Central memory CD8-positive, alpha-beta T cell (primary cell): ENCODE data around the gene TTYH2.

Experiments
- ATAC-seq: fragments of 150-1000 bp; cut with Tn5 transposase; replicated peaks from 2 replicates; pipeline ENCODE4 v1.10.0; 2022; ENCODE audit warnings: mild to moderate bottlenecking, moderate FRiP score, moderate number of reproducible peaks; ENCODE audit not compliant: poor library complexity, severe bottlenecking; ENCODE audit errors: extremely low read depth
- DNase-seq, 2 donors: peaks; one replicate each; pipeline ENCODE4 v3.0.0; 2021; ENCODE audit warnings: low spot score in 2 of 2
- H3K27ac Mint-ChIP-seq: one replicate; pipeline ENCODE4 v1.8.0; 2022; ENCODE audit warnings: low read depth, mild to moderate bottlenecking, moderate library complexity, mixed read lengths
- H3K27me3 Mint-ChIP-seq: one replicate; pipeline ENCODE4 v1.8.0; 2022; ENCODE audit warnings: mixed read lengths
- H3K36me3 Mint-ChIP-seq: one replicate; pipeline ENCODE4 v1.8.0; 2022; ENCODE audit warnings: mild to moderate bottlenecking, moderate library complexity, mixed read lengths; ENCODE audit not compliant: insufficient read depth
- H3K4me1 Mint-ChIP-seq: one replicate; pipeline ENCODE4 v1.8.0; 2022; ENCODE audit warnings: mixed read lengths
- H3K4me3 Mint-ChIP-seq: one replicate; pipeline ENCODE4 v1.8.0; 2022; ENCODE audit warnings: mild to moderate bottlenecking, moderate library complexity, mixed read lengths
- H3K9me3 Mint-ChIP-seq: one replicate; pipeline ENCODE4 v1.8.0; 2022; ENCODE audit warnings: mixed read lengths

TTYH2 gene, protein sequence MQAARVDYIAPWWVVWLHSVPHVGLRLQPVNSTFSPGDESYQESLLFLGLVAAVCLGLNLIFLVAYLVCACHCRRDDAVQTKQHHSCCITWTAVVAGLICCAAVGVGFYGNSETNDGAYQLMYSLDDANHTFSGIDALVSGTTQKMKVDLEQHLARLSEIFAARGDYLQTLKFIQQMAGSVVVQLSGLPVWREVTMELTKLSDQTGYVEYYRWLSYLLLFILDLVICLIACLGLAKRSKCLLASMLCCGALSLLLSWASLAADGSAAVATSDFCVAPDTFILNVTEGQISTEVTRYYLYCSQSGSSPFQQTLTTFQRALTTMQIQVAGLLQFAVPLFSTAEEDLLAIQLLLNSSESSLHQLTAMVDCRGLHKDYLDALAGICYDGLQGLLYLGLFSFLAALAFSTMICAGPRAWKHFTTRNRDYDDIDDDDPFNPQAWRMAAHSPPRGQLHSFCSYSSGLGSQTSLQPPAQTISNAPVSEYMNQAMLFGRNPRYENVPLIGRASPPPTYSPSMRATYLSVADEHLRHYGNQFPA

DNA sequence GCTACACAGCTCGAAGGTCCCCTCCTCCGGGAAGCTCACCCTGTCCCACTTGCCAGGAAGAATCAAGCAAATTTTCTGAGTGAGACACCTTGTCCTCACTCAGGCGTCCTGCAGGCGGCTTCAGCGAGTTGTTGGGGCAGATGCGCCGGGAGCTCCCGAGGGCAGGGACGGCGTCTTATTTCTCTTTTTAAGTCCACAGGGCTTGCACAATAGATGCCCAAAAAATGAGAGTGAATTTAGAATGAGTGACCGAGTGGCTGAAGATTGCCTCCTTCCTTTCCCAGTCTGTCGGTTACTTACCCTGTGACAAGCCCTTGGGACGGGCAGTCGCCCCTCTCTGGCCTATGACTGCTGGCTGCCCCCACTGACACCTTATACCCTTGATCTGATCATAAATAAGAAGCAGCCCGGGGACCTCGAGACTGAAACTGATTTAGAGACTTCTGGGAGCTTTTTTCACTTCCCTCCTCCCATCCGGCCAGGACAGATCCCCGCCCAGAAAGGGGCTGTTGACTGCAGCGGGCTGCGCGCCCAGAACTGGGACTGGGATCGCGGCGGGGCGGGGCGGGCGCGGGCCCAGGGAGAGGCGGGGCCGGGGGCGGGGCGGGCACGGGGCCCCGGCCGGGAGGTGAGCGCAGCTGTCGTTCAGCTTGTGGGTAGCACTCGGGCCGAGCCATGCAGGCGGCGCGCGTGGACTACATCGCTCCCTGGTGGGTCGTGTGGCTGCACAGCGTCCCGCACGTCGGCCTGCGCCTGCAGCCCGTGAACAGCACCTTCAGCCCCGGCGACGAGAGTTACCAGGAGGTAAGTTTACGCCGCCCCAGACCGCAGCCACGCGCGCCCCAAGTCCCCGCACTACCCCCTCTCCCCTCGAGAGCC lies at the start of gene TTYH2:
TSS of gene TTYH2 (plus strand) at position 659 of the 879 bp plus-strand sequence. CDS start at position 676, 17 bp downstream.
- H3K27ac Mint-ChIP-seq = peak within 1 kb of the TSS; percentile 95
- H3K9me3 Mint-ChIP-seq = no peaks in the 10 kb centered on the region
- peak within 1 kb of the TSS; percentile 87 for H3K4me3 Mint-ChIP-seq
- no peaks in the 10 kb centered on the region for H3K27me3 Mint-ChIP-seq
- H3K36me3 Mint-ChIP-seq = peaks cover 32% of the 10 kb centered on the region
- peaks cover 56% of the 10 kb centered on the region for H3K4me1 Mint-ChIP-seq
- DNase-seq (peak; percentile 42 to 45), ATAC-seq (peak; percentile 67)

DNA sequence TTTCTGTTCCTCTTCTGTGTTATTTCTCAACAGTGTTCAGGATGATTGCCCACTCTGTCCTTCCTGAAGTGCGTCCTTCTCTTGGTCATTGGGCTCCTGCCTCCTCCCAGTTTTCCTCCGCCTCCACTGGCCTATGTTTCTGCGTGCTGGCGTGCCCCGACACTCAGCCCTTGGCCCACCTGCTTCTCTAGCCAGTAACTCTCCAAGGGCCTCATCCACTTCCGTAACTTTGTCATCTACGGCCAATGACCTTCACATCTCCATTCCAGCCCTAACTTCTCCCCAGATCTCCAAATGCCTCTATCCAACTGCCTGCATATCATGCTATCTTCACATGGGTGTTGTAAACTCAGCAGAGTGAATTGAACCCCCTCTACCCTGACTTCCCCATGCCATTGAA lies 49.5 kb upstream of the TTYH2 start:
- Mint-ChIP-seq H3K4me1 (no peaks in the 10 kb centered on the region), H3K27ac (no peak overlapping the region), H3K9me3 (no peaks in the 10 kb centered on the region), H3K27me3 (peaks cover 50% of the 10 kb centered on the region), H3K36me3 (no peaks in the 10 kb centered on the region), H3K4me3 (no peak overlapping the region)
- ATAC-seq = no peak
- DNase-seq = no peak

DNA sequence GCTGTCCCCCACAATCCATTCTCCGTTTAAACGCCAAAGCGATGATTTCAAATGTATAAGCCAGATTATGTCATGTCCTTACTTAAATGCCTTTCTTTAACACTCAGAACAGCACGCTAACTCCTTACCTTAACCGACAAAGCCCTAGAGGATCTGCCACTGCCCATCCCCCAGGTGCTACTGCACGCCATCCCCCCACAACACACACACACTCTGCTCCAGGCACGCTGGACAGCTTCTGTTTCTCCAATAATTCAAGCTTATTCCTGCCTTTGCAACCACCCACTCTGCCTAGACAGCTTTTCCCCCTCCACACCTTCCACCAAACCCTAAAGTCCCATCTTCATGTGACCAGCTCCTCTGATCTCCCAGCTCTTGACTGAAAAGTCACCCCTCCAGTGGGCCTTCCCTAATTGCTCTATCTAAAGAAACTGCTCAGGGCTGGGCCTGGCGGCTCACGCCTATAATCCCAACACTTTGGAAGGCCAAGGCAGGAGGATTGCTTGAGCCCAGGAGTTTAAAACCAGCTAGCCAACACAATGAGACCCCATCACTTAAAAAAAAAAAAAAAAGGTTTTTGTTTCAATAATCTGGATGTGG lies 48.8 kb upstream of the TTYH2 start:
- no peak for DNase-seq
- Mint-ChIP-seq H3K27ac (no peak overlapping the region), H3K27me3 (peaks cover 50% of the 10 kb centered on the region), H3K9me3 (no peaks in the 10 kb centered on the region), H3K4me3 (no peak overlapping the region), H3K4me1 (no peaks in the 10 kb centered on the region), H3K36me3 (no peaks in the 10 kb centered on the region)
- no peak for ATAC-seq

DNA sequence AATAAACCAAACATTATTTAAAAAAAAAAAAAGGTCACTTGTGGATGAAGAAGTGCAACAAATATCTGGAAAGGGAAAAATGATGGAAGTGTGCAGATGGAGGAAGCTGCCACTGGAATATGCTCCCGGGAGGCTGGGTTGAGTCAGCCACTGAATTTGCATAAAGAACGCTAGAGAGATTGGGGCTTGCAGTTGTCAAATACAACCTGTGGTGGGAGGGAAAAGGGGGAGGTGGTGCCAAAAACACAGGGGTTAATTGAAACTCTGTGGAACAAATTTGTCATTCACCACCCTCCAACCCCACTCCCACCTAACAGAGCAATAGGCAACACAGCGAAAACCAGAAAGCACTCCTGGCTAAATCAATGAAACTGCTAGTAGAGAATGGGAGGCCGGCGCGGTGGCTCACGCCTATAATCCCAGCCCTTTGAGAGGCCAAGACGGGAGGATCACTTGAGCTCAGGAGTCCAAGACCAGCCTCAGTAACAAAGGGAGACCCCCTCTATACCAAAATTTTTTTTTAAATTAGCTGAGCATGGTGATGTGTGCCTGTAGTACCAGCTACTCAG lies 47.5 kb upstream of the TTYH2 start:
- Mint-ChIP-seq H3K27me3 (peaks cover 56% of the 10 kb centered on the region), H3K4me3 (no peak overlapping the region), H3K27ac (no peak overlapping the region)

DNA sequence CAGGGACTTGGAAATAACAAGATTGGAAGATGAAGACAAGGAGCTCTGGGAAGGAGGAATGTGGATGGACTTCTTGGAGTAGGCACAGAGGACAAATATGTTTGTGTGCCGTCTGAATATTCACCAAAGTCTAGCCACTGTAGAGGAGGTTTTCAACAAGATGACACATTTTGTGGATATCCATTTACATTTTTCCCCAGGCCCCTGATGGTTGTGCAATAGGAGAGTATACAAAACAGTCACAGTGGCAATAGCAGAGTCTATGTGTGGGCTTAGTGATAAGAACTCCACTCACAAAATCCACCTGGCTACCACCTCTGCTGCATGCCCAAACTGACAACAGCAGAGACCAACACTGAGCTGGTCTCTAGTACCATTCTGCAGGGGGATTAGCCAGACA lies 42.4 kb upstream of the TTYH2 start:
- no peak overlapping the region for H3K4me3 Mint-ChIP-seq

More for the DNA sequence above, 47.5 kb upstream of the TTYH2 start:
- ATAC-seq = no peak
- H3K36me3 Mint-ChIP-seq = no peaks in the 10 kb centered on the region
- H3K9me3 Mint-ChIP-seq = no peaks in the 10 kb centered on the region
- no peak for DNase-seq
- H3K4me1 Mint-ChIP-seq = no peaks in the 10 kb centered on the region

DNA sequence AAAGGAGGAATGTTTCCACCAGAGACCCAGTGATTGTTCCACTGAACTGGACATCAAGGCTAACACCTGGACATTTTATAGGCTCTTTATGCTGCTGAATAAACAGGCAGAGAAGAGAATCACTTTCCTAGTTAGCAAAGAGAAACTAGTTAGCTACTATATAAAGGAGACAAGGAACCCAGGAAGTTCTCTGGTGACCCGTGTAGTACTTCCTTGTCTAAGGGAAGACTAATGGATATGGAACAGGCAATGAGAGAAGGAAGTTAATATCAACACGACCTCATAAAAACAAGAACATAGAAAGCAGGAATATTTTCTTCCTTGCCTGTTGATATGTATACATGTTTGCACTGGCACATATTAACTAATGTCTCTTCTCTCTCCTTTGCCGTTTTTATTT lies 40.7 kb upstream of the TTYH2 start:
- H3K36me3 Mint-ChIP-seq = no peaks in the 10 kb centered on the region
- H3K9me3 Mint-ChIP-seq = no peaks in the 10 kb centered on the region
- peaks cover 7% of the 10 kb centered on the region for H3K4me1 Mint-ChIP-seq
- DNase-seq = no peak
- ATAC-seq = no peak
- H3K4me3 Mint-ChIP-seq = no peak overlapping the region
- H3K27me3 Mint-ChIP-seq = peaks cover 84% of the 10 kb centered on the region
- no peak overlapping the region for H3K27ac Mint-ChIP-seq

More for the DNA sequence above, 42.4 kb upstream of the TTYH2 start:
- DNase-seq (no peak), ATAC-seq (no peak)
- peaks cover 83% of the 10 kb centered on the region for H3K27me3 Mint-ChIP-seq
- no peaks in the 10 kb centered on the region for H3K9me3 Mint-ChIP-seq
- no peaks in the 10 kb centered on the region for H3K4me1 Mint-ChIP-seq
- H3K36me3 Mint-ChIP-seq = no peaks in the 10 kb centered on the region
- no peak overlapping the region for H3K27ac Mint-ChIP-seq

DNA sequence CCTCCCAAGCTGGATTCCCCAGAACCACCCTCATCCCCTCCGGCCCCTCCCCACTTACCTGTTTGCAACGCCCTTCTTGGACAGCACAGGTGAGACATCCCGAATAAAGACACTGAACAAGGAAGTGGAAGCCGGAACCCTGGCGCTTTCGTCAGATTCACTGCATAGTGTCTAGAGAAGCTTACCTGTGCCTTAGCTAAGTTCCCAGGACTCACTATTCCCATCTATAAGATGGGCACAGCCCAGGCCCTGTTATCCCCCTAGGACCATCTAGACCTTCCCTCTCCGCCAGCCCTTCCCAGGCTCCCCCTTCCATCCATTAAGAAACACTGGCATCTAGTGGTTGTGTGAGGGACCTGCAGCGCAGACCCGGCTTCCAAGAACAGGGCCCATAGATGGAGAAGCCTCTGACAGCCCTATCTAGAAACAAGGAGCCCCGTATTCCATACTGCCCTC lies 36.8 kb upstream of the TTYH2 start:
- Mint-ChIP-seq H3K27ac (no peak overlapping the region), H3K36me3 (no peaks in the 10 kb centered on the region), H3K27me3 (peaks cover 85% of the 10 kb centered on the region), H3K4me1 (peaks cover 7% of the 10 kb centered on the region), H3K4me3 (no peak overlapping the region), H3K9me3 (no peaks in the 10 kb centered on the region)
- ATAC-seq (no peak), DNase-seq (no peak)

DNA sequence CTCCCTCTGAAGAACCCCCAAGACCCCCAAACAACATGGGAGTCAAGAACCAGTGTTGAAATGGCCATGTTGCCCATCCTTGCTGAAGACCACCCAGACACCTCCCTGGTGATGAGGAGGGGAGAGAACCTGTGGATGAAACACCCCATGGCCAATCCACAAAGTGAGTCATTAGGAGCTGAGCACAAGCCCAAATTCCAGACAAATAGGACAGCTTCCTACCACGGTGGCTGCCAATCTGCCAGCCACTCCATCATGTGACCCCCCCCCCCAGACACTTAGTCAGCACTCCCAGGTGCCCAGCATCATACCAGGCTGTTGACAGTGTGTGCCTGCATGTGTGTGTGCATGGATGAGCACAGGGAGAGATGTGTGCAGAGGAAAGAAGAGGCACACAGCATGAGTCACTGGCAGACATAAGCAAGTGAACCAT lies 36.3 kb upstream of the TTYH2 start:
- Mint-ChIP-seq H3K27me3 (peaks cover 85% of the 10 kb centered on the region), H3K9me3 (no peaks in the 10 kb centered on the region), H3K27ac (no peak overlapping the region), H3K4me1 (peaks cover 7% of the 10 kb centered on the region), H3K36me3 (no peaks in the 10 kb centered on the region), H3K4me3 (no peak overlapping the region)
- DNase-seq (no peak), ATAC-seq (no peak)

DNA sequence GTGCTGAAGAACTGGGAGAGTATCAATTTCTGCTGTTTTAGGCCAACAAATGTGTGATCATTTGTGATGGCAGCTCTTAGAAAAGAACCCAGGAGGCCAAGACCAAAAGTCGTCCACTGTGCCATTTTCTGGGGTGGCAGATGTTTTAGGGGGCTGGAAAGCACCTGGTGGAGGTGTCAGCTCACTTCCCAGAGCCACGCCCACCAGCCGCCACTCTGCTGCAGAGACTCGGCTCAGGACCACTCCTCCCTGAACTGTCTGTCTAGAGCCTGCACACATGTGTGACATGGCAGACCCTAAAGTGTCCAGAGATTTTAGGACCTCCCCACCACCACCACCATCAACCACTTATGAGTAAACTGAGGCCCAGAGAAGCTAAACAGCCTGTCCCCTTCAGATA lies 33.8 kb upstream of the TTYH2 start:
- H3K27ac Mint-ChIP-seq = no peak overlapping the region
- no peak for DNase-seq
- H3K4me1 Mint-ChIP-seq = peaks cover 7% of the 10 kb centered on the region
- H3K4me3 Mint-ChIP-seq = no peak overlapping the region
- H3K9me3 Mint-ChIP-seq = no peaks in the 10 kb centered on the region
- peaks cover 80% of the 10 kb centered on the region for H3K27me3 Mint-ChIP-seq
- no peak for ATAC-seq
- H3K36me3 Mint-ChIP-seq = no peaks in the 10 kb centered on the region

DNA sequence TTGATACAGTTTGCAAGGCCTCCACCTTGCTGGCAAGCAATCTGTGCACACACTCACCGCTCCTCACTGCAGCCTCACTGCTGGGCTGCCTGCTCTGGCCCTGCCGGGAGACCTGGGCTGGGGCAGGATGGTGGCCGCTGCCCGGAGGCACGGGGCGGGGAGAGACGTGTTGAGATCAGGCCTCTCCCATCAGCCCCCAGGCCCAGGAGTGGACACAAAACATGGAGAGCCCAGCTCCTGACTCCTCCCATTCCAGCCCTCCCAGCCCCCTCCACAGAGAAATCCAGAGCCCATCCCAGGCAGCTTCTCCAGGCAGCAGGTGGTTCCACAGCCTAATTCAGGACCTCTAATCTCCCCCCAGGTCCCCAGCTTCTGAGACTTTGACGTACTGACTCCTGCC lies 33.0 kb upstream of the TTYH2 start:
- H3K4me3 Mint-ChIP-seq = no peak overlapping the region
- H3K27ac Mint-ChIP-seq = no peak overlapping the region
- H3K36me3 Mint-ChIP-seq = no peaks in the 10 kb centered on the region
- DNase-seq (no peak), ATAC-seq (no peak)
- peaks cover 80% of the 10 kb centered on the region for H3K27me3 Mint-ChIP-seq
- H3K9me3 Mint-ChIP-seq = no peaks in the 10 kb centered on the region
- H3K4me1 Mint-ChIP-seq = peaks cover 7% of the 10 kb centered on the region

DNA sequence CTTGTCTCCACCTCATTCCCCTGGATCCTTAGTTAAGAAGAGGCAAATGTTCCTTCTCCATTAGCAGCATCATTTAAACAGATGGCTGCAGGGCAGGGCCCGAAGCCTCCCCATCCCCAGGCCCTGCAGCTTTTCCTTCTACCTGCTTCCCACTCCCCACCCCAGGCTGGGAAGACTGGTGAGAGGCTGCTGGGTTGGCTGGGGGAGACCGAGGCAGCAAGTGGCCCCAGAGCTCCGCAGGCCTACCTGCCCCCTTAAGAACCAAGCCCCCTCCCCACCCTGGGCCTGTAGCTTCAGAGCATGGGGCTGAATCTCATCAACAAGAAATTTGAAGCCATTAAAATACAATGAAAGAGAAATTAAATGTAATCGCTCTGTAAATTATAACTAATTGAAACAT lies 32.0 kb upstream of the TTYH2 start:
- Mint-ChIP-seq H3K27ac (no peak overlapping the region), H3K27me3 (peaks cover 77% of the 10 kb centered on the region), H3K9me3 (no peaks in the 10 kb centered on the region), H3K4me3 (no peak overlapping the region), H3K4me1 (peaks cover 6% of the 10 kb centered on the region), H3K36me3 (no peaks in the 10 kb centered on the region)
- no peak for DNase-seq
- no peak for ATAC-seq
